HepG2 (cell line): ENCODE results near the gene ASIC3. TPM values are rescaled to one million over a fixed set of nuclear protein-coding genes. Genes with fewer than 3 reads are reported as not detected.

Experiments
- ARID5B ChIP-seq: IDR thresholded peaks from 2 replicates; pipeline ENCODE4 v1.4.0; 2020; ENCODE audit warnings: mild to moderate bottlenecking, missing genetic modification reagents
- ELK4 ChIP-seq: sonication (generic); formaldehyde crosslinking; IDR thresholded peaks from 2 replicates; pipeline ENCODE4 v1.9.0; 2021; ENCODE audit warnings: missing genetic modification reagents, borderline replicate concordance
- ETV5 ChIP-seq: IDR thresholded peaks from 2 replicates; pipeline ENCODE4 v1.6.1; 2018; ENCODE audit warnings: missing biosample characterization, missing genetic modification reagents, inconsistent platforms, borderline replicate concordance
- FOSL2 ChIP-seq: sonication (generic); formaldehyde crosslinking; IDR thresholded peaks from 2 replicates; pipeline ENCODE4 v1.4.0; 2020; ENCODE audit warnings: missing genetic modification reagents
- GPN1 ChIP-seq: sonication (generic); formaldehyde crosslinking; IDR thresholded peaks from 2 replicates; pipeline ENCODE4 v1.5.1; 2020; ENCODE audit warnings: missing genetic modification reagents, borderline replicate concordance
- HNRNPL ChIP-seq: fragments of 200-400 bp; formaldehyde crosslinking; IDR thresholded peaks from 2 replicates; pipeline ENCODE4 v1.6.1; 2017; ENCODE audit warnings: mild to moderate bottlenecking, low read depth, low read length
- HOXA3 ChIP-seq: sonication (generic); formaldehyde crosslinking; IDR thresholded peaks from 2 replicates; pipeline ENCODE4 v1.5.0; 2020; ENCODE audit warnings: missing genetic modification reagents
- LCORL ChIP-seq, 2 experiments: fragments of 450-650 bp in 1 of 2; sonication (generic) in 1 of 2; formaldehyde crosslinking in 1 of 2; IDR thresholded peaks; 2 replicates each; pipeline versions ENCODE4 v1.5.0 to v1.6.1; 2017 to 2020; ENCODE audit warnings: antibody characterized with exemption in 1 of 2, missing genetic modification reagents in 1 of 2
- MED1 ChIP-seq: sonication (generic); formaldehyde crosslinking; IDR thresholded peaks from 2 replicates; pipeline ENCODE4 v1.4.0; 2020; ENCODE audit warnings: missing genetic modification reagents
- MIXL1 ChIP-seq: IDR thresholded peaks from 2 replicates; pipeline ENCODE4 v1.6.1; 2016
- MXD1 ChIP-seq: sonication (generic); formaldehyde crosslinking; IDR thresholded peaks from 2 replicates; pipeline ENCODE4 v1.4.0; 2020; ENCODE audit warnings: mild to moderate bottlenecking, missing genetic modification reagents
- NFE2L1 ChIP-seq: sonication (generic); formaldehyde crosslinking; IDR thresholded peaks from 2 replicates; pipeline ENCODE4 v1.4.0; 2020; ENCODE audit warnings: missing genetic modification reagents, mild to moderate bottlenecking, borderline replicate concordance
- SAP130 ChIP-seq: IDR thresholded peaks from 2 replicates; pipeline ENCODE4 v1.6.1; 2016; ENCODE audit warnings: low read depth
- SRSF1 ChIP-seq: fragments of 200-400 bp; formaldehyde crosslinking; optimal IDR thresholded peaks from 2 replicates; pipeline ENCODE3; 2017; ENCODE audit warnings: mild to moderate bottlenecking, low read depth, low read length, moderate library complexity
- TCF7 ChIP-seq: sonication (generic); IDR thresholded peaks from 2 replicates; pipeline ENCODE4 v1.6.1; 2016; ENCODE audit warnings: antibody characterized with exemption, low read depth
- THAP11 ChIP-seq: IDR thresholded peaks from 2 replicates; pipeline ENCODE4 v1.6.1; 2016; ENCODE audit warnings: missing biosample characterization, missing genetic modification reagents
- ZBTB7A ChIP-seq: sonication (generic); formaldehyde crosslinking; IDR thresholded peaks from 2 replicates; pipeline ENCODE4 v1.8.0; 2022; ENCODE audit warnings: mild to moderate bottlenecking, missing genetic modification reagents
- ZFX ChIP-seq: sonication (generic); formaldehyde crosslinking; IDR thresholded peaks from 2 replicates; pipeline ENCODE4 v1.4.0; 2020; ENCODE audit warnings: mild to moderate bottlenecking, low read depth, missing genetic modification reagents, moderate library complexity
- ZNF101 ChIP-seq: sonication (generic); formaldehyde crosslinking; IDR thresholded peaks from 2 replicates; pipeline ENCODE4 v1.4.0; 2020; ENCODE audit warnings: mild to moderate bottlenecking, low read depth, missing genetic modification reagents, borderline replicate concordance
- ZNF24 ChIP-seq: fragments of 450-650 bp; IDR thresholded peaks from 2 replicates; pipeline ENCODE4 v1.6.1; 2017; ENCODE audit warnings: antibody characterized with exemption, mild to moderate bottlenecking
- ZNF280B ChIP-seq: sonication (generic); formaldehyde crosslinking; IDR thresholded peaks from 2 replicates; pipeline ENCODE4 v1.5.0; 2020; ENCODE audit warnings: missing genetic modification reagents, mild to moderate bottlenecking, borderline replicate concordance
- ZNF607 ChIP-seq: sonication (generic); formaldehyde crosslinking; IDR thresholded peaks from 2 replicates; pipeline ENCODE4 v1.5.1; 2020; ENCODE audit warnings: missing genetic modification reagents, mild to moderate bottlenecking, borderline replicate concordance
- ZNF652 ChIP-seq: IDR thresholded peaks from 2 replicates; pipeline ENCODE4 v1.6.1; 2016; ENCODE audit warnings: low read depth, borderline replicate concordance
- polyA plus RNA-seq, 8 experiments: library from polyadenylated mRNA; depleted of rRNA in 3 of 8; stranded (reverse) in 7 of 8; unstranded in 1 of 8; fragments of >200 nt; fragmentation: Illumina TruSeq in 4 of 8; extraction: Trizol in 4 of 8; gene quantifications; 2 replicates each; pipeline versions ENCODE4 v1.2.1 to v1.2.3, GENCODE V29; 2011 to 2016; ENCODE audit warnings: low read depth in 4 of 8, missing spikeins in 1 of 8, mixed read lengths in 1 of 8; ENCODE audit not compliant: insufficient read depth in 1 of 8
- total RNA-seq, 5 experiments: library from RNA; depleted of rRNA; stranded (reverse); fragments of >200 nt; fragmentation: Illumina TruSeq; extraction: Trizol; gene quantifications; 2 replicates each; pipeline ENCODE4 v1.2.3, GENCODE V29; 2016; ENCODE audit warnings: low read depth in 1 of 5

The ASIC3 gene
- total and polyA plus RNA-seq, 2 of the 13 experiments (the other 11 are each of a cell fraction or from before 2014, with no cell fraction given) = 0.51 TPM; not detected in 1

DNA sequence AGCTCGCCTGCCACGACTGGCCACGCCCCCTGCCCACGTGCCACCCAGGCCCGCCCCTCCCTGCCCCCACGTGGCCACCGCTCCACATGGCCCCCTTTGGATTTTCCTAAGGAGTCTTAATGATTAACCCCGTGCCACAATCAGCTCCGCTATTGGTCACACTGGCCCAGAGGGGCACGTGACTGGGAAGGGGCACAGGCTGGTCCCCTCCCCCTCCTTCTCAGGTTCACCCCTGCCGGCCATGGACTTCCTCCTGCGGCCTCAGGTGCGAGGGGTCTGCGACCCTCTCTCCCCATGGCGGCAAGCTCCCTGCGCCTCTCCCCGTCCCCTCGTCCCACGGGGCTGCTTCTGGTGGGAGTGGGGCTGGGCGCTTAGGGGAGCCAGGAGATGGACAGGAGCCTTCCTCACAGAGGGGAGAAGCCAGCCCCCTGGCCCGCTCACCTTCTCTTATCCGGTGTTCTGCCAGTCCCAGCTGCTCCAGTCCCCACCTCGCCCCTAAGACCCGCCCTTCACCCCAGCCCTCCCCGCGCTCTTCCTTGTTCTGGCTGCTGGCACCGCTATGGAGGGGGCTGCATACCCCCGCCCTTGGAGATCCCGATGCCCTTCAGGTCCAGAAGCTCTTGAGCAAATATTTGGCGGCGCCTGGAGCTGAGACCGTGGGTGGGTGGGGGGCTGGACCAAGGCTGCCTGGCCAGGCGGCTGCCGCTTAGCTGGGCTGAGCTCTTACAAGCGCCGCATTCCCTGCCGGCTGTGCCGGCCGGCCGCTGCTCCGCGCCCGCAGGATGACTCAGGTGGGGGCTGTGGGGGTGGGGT is 14.3 kb downstream of the ASIC3 start (continued):
- TF ChIP-seq HNRNPL (peak; percentile 92), TCF7 (0 out of 2 replicates have a peak, but pooled peaks have one; percentile 5), ELK4 (CRISPR knock-in tag) (no peak), ZNF652 (CRISPR knock-in tag) (no peak), HOXA3 (CRISPR knock-in tag) (peak; percentile 42; the same call in 1 of the 2 replicates), ZFX (CRISPR knock-in tag) (peak; percentile 59; the same call in 1 of the 2 replicates), ARID5B (CRISPR knock-in tag) (no peak), ZNF101 (CRISPR knock-in tag) (no peak), THAP11 (CRISPR knock-in tag) (peak; percentile 84), MIXL1 (CRISPR knock-in tag) (peak; percentile 30; the same call in 1 of the 2 replicates), GPN1 (CRISPR knock-in tag) (no peak), LCORL (IDR thresholded peaks at IDR 0.05) (no peak), LCORL (CRISPR knock-in tag; IDR thresholded peaks at IDR 0.05) (peak; percentile 62), ZNF24 (0 out of 2 replicates have a peak, but pooled peaks have one; percentile 27), FOSL2 (CRISPR knock-in tag) (peak; percentile 30; the same call in 1 of the 2 replicates), ZBTB7A (CRISPR knock-in tag) (peak; percentile 95), ZNF280B (CRISPR knock-in tag) (no peak), ZNF607 (CRISPR knock-in tag) (0 out of 2 replicates have a peak, but pooled peaks have one; percentile 76), NFE2L1 (no peak), SRSF1 (peak; percentile 85), SAP130 (CRISPR knock-in tag) (peak; percentile 82), MXD1 (CRISPR knock-in tag) (no peak; the same call in 1 of the 2 replicates), MED1 (CRISPR knock-in tag) (peak; percentile 44; the same call in 1 of the 2 replicates), ETV5 (CRISPR knock-in tag) (peak; percentile 49; the same call in 1 of the 2 replicates)
